Heart right ventricle (tissue), 16 donors: Measurements from ENCODE around the gene RILPL1. TPM values are rescaled to one million over a fixed set of nuclear protein-coding genes. Genes with fewer than 3 reads are reported as not detected.
A peak's percentile ranks its signal among the peaks of the same experiment; 100 is the strongest.
"Not testable (repeated sequence)": the region's sequence is repeated elsewhere in the genome, so short reads cannot be mapped to it uniquely, and the experiment has no call there.

ENCODE experiments used
- ATAC-seq, 8 donors: fragments of 200-7000 bp; cut with Tn5 transposase; one replicate each; pipeline ENCODE4 v1.9.1; 2020; ENCODE audit warnings: mild to moderate bottlenecking in 8 of 8, moderate library complexity in 8 of 8, moderate number of reproducible peaks in 1 of 8
- DNase-seq, 2 donors: peaks; one replicate each; pipeline ENCODE4 v3.0.0-alpha.2; 2020
- H3K27ac ChIP-seq, 10 donors: fragments of 200-600 bp; sonication (generic) in 2 of 10; one replicate each; pipeline versions ENCODE4 v1.5.0 to v1.8.0; 2020 to 2022; ENCODE audit warnings: mild to moderate bottlenecking in 3 of 10
- H3K27me3 ChIP-seq, 7 donors: fragments of 200-600 bp; one replicate each; pipeline ENCODE4 v1.8.0; 2021 to 2022; ENCODE audit warnings: mild to moderate bottlenecking in 2 of 7
- H3K36me3 ChIP-seq, 9 donors: fragments of 200-600 bp; sonication (generic) in 1 of 9; one replicate each; pipeline versions ENCODE4 v1.5.0 to v1.8.0; 2020 to 2022; ENCODE audit warnings: mild to moderate bottlenecking in 2 of 9
- H3K4me1 ChIP-seq, 9 donors: fragments of 200-600 bp; sonication (generic) in 1 of 9; one replicate each; pipeline versions ENCODE4 v1.5.0 to v1.8.0; 2020 to 2022; ENCODE audit warnings: mild to moderate bottlenecking in 4 of 9
- H3K4me3 ChIP-seq, 10 donors: fragments of 200-600 bp; sonication (generic) in 2 of 10; one replicate each; pipeline versions ENCODE4 v1.5.0 to v1.8.0; 2020 to 2022; ENCODE audit warnings: mild to moderate bottlenecking in 7 of 10, moderate library complexity in 2 of 10
- H3K9me3 ChIP-seq, 11 donors: fragments of 200-600 bp in 10 of 11; sonication (generic) in 2 of 11; one replicate each; pipeline versions ENCODE4 v1.5.0 to v1.8.0; 2013 to 2022; ENCODE audit warnings: mild to moderate bottlenecking in 2 of 11, control low read depth in 1 of 11, moderate library complexity in 1 of 11
- CTCF ChIP-seq, 9 donors: fragments of 200-600 bp; sonication (generic) in 2 of 9; IDR thresholded peaks; one replicate each; pipeline versions ENCODE4 v1.5.0 to v1.8.0; 2021 to 2022; ENCODE audit warnings: antibody characterized with exemption in 9 of 9, mild to moderate bottlenecking in 5 of 9, moderate library complexity in 1 of 9
- WGBS, 2 donors: extraction: QIAGEN DNeasy Blood & Tissue Kit; methylation state at CpG; one replicate each; pipeline ENCODE4 v1.1.7; 2013; ENCODE audit warnings: inconsistent platforms in 1 of 2; 5-methylcytosine and 5-hydroxymethylcytosine counted together
- intact Hi-C, 10 donors: fragments of 100-400 bp; cut with DNase I; formaldehyde crosslinking; loops; one replicate each; pipeline versions ENCODE4 v1.11.1 to v1.14.2; 2022
- polyA plus RNA-seq, 2 donors: library from polyadenylated mRNA; stranded (reverse); fragments of 200-250 nt; gene quantifications; one replicate each; pipeline ENCODE4 v1.2.3, GENCODE V29; 2013
- total RNA-seq, 10 donors: library from RNA; stranded (reverse); fragmentation: NEBNext Ultra II Directional in 3 of 10; extraction: Animal tissue kit (Norgen Biotek cat#: 25700) in 3 of 10; gene quantifications; one replicate each; pipeline versions ENCODE4 v1.2.1 to v1.2.4, GENCODE V29; 2021 to 2023
- donor health status: Arrhythmogenic right ventricular cardiomyopathy.
- donor health status: ischemic (EF 13 %, LVEDD 7.1; RV severe dilation, severe dysfunction).
- donor health status: healthy with polysubstance abuse.
- donor health status: DM: no; HTN: yes; CAD: no.
- donor health status: DM: no; HTN: no; CAD: no.
- donor health status: ischemic (EF 25% LVEDD 6.9; RV normal size, moderate dysfunction).
- donor health status: ischemic (EF 25% LVEDD 5.7; RV mildly dilated, moderate dysfunction).
- donor health status: healthy.
- donor health status: DM: yes; HTN: yes; CAD: no.
- donor health status: Ischemic cardiomyopathy.
- donor health status: ischemic (EF 35%, LVEDD 5.7; RV mildly dilated, moderate dysfunction).
- donor health status: nonischemic (EF 11% LVEDD 7.7; RV severe dilation, severe dysfunction).
- donor health status: DM: yes; HTN: yes; CAD: no.
- donor health status: PGD.
- donor health status: ischemic (EF 29% LVEDD 5.4; RV normal size, mild dysfunction).
- donor health status: nonischemic (EF 23%, LVEDD 6.1; RV moderate dilation, normal function).

The RILPL1 gene
- total and polyA plus RNA-seq, 12 donors = 71.4 to 132 (median 86.6) TPM

- no peak for TF ChIP-seq CTCF (IDR thresholded peaks at IDR 0.05)
- ATAC-seq = no peak
- no peak overlapping the region for H3K4me3 ChIP-seq
- peaks cover 0 to 5% (median 0%) of the 10 kb centered on the region in 11 donors for H3K9me3 ChIP-seq
- 58 to 63% methylated on average over 3 of the region's 3 CpGs for WGBS, 2 donors
- H3K27me3 ChIP-seq = no peaks in the 10 kb centered on the region
- H3K27ac ChIP-seq = no peak overlapping the region
- H3K4me1 ChIP-seq = no peaks in the 10 kb centered on the region
- H3K36me3 ChIP-seq = no peaks in the 10 kb centered on the region
- intact Hi-C loops = no loop called here
- DNase-seq = no peak
These were observed 14.6 kb upstream of the RILPL1 start for GRCh38 chr12:123548107-123548506.

- no peak for DNase-seq
- intact Hi-C loops = no loop called here
- H3K9me3 ChIP-seq = peaks cover 0 to 5% (median 0%) of the 10 kb centered on the region in 11 donors
- no peaks in the 10 kb centered on the region for H3K4me1 ChIP-seq
- H3K36me3 ChIP-seq = no peaks in the 10 kb centered on the region
- no peak overlapping the region for H3K27ac ChIP-seq
- ATAC-seq = no peak
- H3K4me3 ChIP-seq = no peak overlapping the region
- H3K27me3 ChIP-seq = no peaks in the 10 kb centered on the region
- TF ChIP-seq CTCF (IDR thresholded peaks at IDR 0.05) = no peak
These were observed 12.8 kb upstream of the RILPL1 start for GRCh38 chr12:123546281-123546680.

- DNase-seq (no peak), ATAC-seq (no peak)
- WGBS, 2 donors = 79 to 82% methylated on average over 4 of the region's 4 CpGs
- intact Hi-C loops = no loop called here
- no peak overlapping the region for H3K4me3 ChIP-seq
- no peak for TF ChIP-seq CTCF (IDR thresholded peaks at IDR 0.05)
- H3K4me1 ChIP-seq = no peaks in the 10 kb centered on the region
- peaks cover 0 to 5% (median 0%) of the 10 kb centered on the region in 11 donors for H3K9me3 ChIP-seq
- no peak overlapping the region for H3K27ac ChIP-seq
- H3K27me3 ChIP-seq = no peaks in the 10 kb centered on the region
- no peaks in the 10 kb centered on the region for H3K36me3 ChIP-seq
These were observed 10.0 kb upstream of the RILPL1 start for GRCh38 chr12:123543541-123543940.

- intact Hi-C loops = no loop called here
- ATAC-seq (peak in 1 of 8 donors; percentile 47), DNase-seq (no peak)
- Histone ChIP-seq H3K27ac (no peak overlapping the region), H3K9me3 (no peaks in the 10 kb centered on the region), H3K27me3 (peaks cover 0 to 10% (median 0%) of the 10 kb centered on the region in 7 donors), H3K4me1 (no peaks in the 10 kb centered on the region), H3K36me3 (no peaks in the 10 kb centered on the region), H3K4me3 (no peak overlapping the region)
- no peak for TF ChIP-seq CTCF (IDR thresholded peaks at IDR 0.05)
- 89 to 93% methylated on average over 15 of the region's 15 CpGs for WGBS, 2 donors
These were observed 7.6 kb upstream of the RILPL1 start for GRCh38 chr12:123540899-123541662.

- not testable (repeated sequence) for H3K27ac ChIP-seq, H3K4me3 ChIP-seq, DNase-seq, H3K9me3 ChIP-seq, H3K36me3 ChIP-seq, ATAC-seq
- peaks cover 14 to 30% (median 21%) of the 10 kb centered on the region in 9 donors for H3K4me1 ChIP-seq
- WGBS, 2 donors = 71 to 86% methylated on average over 11 of the region's 11 CpGs
- intact Hi-C loops = loop anchor here in 1 of 10 donors (10.0 kb wide), 1 partner anchor 51 kb away; no protein-coding TSS in a partner anchor
- peaks cover 0 to 22% (median 0%) of the 10 kb centered on the region in 7 donors for H3K27me3 ChIP-seq
These were observed 2.4 kb upstream of the RILPL1 start for GRCh38 chr12:123535952-123536351.
